22Rv1 (cell line): ENCODE measurements around the gene GPC6.

Source experiments
- H3K27ac ChIP-seq: fragments of 450-650 bp; 2 replicates; pipeline ENCODE4 v1.5.1; 2017
- CTCF ChIP-seq: fragments of 450-650 bp; IDR thresholded peaks from 2 replicates; pipeline ENCODE4 v1.5.1; 2017; ENCODE audit warnings: mild to moderate bottlenecking
- ZFX ChIP-seq: fragments of 450-650 bp; IDR thresholded peaks from 2 replicates; pipeline ENCODE4 v1.6.1; 2017; ENCODE audit warnings: antibody characterized with exemption, borderline replicate concordance

GPC6 gene

GRCh38 chr13:93765062-93765461, 538.5 kb downstream of the GPC6 start:
- TF ChIP-seq ZFX (no peak), CTCF (no peak)
- no peak overlapping the region for H3K27ac ChIP-seq

GRCh38 chr13:93765811-93766210, 539.2 kb downstream of the GPC6 start:
- TF ChIP-seq ZFX (no peak), CTCF (no peak)

GRCh38 chr13:93766719-93767118, 540.1 kb downstream of the GPC6 start:
- no peak for TF ChIP-seq ZFX
- no peak overlapping the region for H3K27ac ChIP-seq

More at GRCh38 chr13:93765811-93766210, 539.2 kb downstream of the GPC6 start:
- H3K27ac ChIP-seq = no peak overlapping the region

GRCh38 chr13:93767180-93767916, 540.7 kb downstream of the GPC6 start:
- no peak overlapping the region for H3K27ac ChIP-seq
- TF ChIP-seq ZFX (no peak), CTCF (no peak)

- no peak for TF ChIP-seq ZFX
- TF ChIP-seq CTCF = no peak
- H3K27ac ChIP-seq = no peak overlapping the region
These were observed 541.4 kb downstream of the GPC6 start for GRCh38 chr13:93767917-93768409.

- H3K27ac ChIP-seq = no peak overlapping the region
- TF ChIP-seq ZFX = no peak
- TF ChIP-seq CTCF = no peak
These were observed 542.5 kb downstream of the GPC6 start for GRCh38 chr13:93769101-93769500.

- TF ChIP-seq ZFX (no peak), CTCF (no peak)
- H3K27ac ChIP-seq = no peak overlapping the region
These were observed 543.0 kb downstream of the GPC6 start for GRCh38 chr13:93769607-93770006.

GRCh38 chr13:93771227-93771626, 544.6 kb downstream of the GPC6 start:
- TF ChIP-seq CTCF (no peak), ZFX (no peak)
- H3K27ac ChIP-seq = no peak overlapping the region
